Left colon (tissue), 2 donors: ENCODE results near the gene TRIP10. TPM values are rescaled to one million over a fixed set of nuclear protein-coding genes. Genes with fewer than 3 reads are reported as not detected.
"Not testable (repeated sequence)": the region's sequence is repeated elsewhere in the genome, so short reads cannot be mapped to it uniquely, and the experiment has no call there.

Experiments
- ATAC-seq: fragments of 200-7000 bp; cut with Tn5 transposase; one replicate; pipeline ENCODE4 v1.9.1; 2020; ENCODE audit warnings: mild to moderate bottlenecking, moderate library complexity
- DNase-seq, 2 donors: peaks; one replicate each; pipeline ENCODE4 v3.0.0-alpha.2; 2020
- intact Hi-C, 2 donors: fragments of 100-400 bp; cut with DNase I in 1 of 2; cut with micrococcal nuclease in 1 of 2; formaldehyde crosslinking; loops; one replicate each; pipeline versions ENCODE4 v1.11.2 to v1.14.0; 2022; cut with DNase I, micrococcal nuclease
- total RNA-seq, 2 donors: library from RNA; stranded (reverse); fragmentation: NEBNext Ultra II Directional; extraction: Animal tissue kit (Norgen Biotek cat#: 25700); gene quantifications; one replicate each; pipeline ENCODE4 v1.2.1, GENCODE V29; 2021
- donor health status: DM: no; HTN: no; CAD: no.
- donor health status: DM: yes; HTN: yes; CAD: no.

The TRIP10 gene
- total RNA-seq, 2 donors from 2014 or later, result 73.6 to 73.9 TPM

GRCh38 chr19:6753178-6754031, 13.9 kb downstream of the TRIP10 start:
- peak; percentile 79 for ATAC-seq
- DNase-seq, result peak; percentile 94 to 95
- intact Hi-C loops, result no loop called here

- intact Hi-C loops, result no loop called here
- DNase-seq (no peak), ATAC-seq (no peak)
These were observed 14.7 kb downstream of the TRIP10 start for GRCh38 chr19:6754136-6754535.

DNA sequence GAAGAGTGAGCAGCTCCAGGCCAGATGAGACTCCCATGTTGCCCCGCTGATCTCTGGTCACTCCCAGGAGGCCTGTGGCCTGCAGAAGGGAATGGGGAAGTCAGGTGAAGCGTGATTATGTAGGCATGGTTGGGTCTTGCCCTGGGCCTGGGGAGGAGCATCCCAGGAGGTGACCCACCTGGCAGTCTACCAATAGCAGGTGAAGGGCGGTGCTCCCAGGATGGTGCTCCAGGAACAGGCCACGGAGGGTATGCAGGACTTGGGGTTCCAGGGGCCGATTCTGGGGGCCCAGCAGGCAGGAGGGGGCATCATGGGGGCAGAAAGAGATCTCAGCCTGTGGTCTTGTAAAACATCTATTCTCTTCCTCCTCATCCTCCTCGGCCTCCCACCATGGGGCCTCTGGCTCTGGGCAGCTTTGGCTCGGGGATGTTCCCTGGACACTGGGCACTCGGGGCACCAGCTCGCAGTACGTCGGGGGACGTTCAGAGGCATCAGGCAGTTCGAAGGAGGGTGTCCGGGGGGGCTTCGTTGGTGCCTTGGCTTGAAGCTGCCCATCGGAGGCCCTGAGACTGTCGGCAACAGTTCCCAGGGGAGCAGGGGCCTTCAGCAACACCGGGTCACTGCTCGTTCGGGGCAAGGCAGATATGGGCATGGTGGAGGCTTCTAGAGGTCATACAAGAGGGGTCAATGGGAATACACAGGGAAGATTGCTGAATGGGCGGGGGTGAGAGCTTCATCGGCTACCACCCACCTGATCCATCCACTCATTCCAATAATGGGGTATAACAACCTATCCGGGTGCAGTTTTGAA, 15.4 kb downstream of the TRIP10 start:
- intact Hi-C loops, result no loop called here
- DNase-seq (no peak), ATAC-seq (no peak)

DNA sequence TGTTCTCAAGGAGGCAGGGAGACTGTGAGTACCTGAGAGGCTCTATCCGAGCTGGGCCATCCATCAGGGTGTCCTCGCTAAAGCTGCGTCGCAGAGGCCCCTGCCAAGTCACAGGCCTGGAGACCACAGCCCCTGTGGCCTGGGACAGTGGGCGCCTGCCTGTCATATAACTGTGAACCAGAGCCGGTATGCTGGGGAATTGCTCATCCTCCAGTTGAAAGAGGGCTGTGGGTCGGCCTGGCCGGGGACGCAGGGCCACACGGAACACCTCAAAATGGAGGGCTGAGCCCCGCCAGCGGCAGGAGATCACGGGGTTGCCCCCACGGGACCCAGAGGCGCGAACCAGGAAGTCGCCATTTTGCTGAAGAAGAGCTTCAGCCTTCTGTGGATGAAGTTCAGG, 21.1 kb downstream of the TRIP10 start:
- intact Hi-C loops, result no loop called here
- ATAC-seq, result no peak
- DNase-seq, result no peak

DNA sequence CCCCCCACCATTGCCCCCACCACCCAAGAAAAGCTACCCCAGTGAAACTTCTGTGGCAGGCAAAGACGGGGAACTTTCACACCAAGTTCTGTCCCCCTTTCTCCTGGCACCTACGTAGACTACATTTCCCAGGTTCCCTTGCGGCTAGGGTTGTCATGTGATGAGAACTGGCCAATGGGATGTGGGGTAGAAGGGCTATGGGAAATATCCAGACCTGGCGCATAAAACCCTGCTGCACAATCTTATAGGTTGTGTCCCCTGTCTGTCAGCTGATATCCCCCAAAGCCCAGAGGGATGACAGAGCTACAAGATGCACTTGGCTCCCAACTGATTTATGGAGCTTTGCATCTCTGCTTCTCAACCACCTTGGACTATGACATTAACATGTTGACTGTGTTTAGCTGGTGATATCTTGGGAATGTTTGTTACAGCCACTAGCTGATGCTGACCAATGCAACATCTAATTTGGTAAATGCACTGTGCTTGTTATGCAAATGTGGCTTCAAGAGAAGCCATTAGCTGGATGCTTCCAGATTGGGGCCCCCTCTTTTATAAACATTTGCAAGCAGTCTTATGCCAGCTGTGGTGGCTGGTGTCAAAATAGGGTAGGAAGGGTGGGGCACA, 21.7 kb downstream of the TRIP10 start:
- DNase-seq (no peak), ATAC-seq (no peak)
- intact Hi-C loops, result no loop called here

- DNase-seq, intact Hi-C loops: not testable (repeated sequence)
These were observed 22.8 kb downstream of the TRIP10 start for GRCh38 chr19:6762253-6762797.

GRCh38 chr19:6765738-6766356, 26.4 kb downstream of the TRIP10 start:
- peak; percentile 95 for DNase-seq
- intact Hi-C loops, result loop anchor here in 1 of 2 donors (2.0 kb wide), 1 partner anchor 97 kb away; no protein-coding TSS in a partner anchor
- peak; percentile 70 for ATAC-seq

More at GRCh38 chr19:6762253-6762797, 22.8 kb downstream of the TRIP10 start:
- not testable (repeated sequence) for ATAC-seq

- peak; percentile 9 for ATAC-seq
- DNase-seq, result no peak
These were observed 27.0 kb downstream of the TRIP10 start for GRCh38 chr19:6766357-6767080.

GRCh38 chr19:6767081-6767356, 27.5 kb downstream of the TRIP10 start:
- ATAC-seq, result peak; percentile 60
- intact Hi-C loops, result loop anchor here in 1 of 2 donors (2.0 kb wide), 1 partner anchor 96 kb away; no protein-coding TSS in a partner anchor
- DNase-seq, result no peak

More at GRCh38 chr19:6766357-6767080, 27.0 kb downstream of the TRIP10 start:
- intact Hi-C loops, result loop anchor here in 1 of 2 donors (2.0 kb wide), 1 partner anchor 96 kb away; no protein-coding TSS in a partner anchor

- DNase-seq (peak; percentile 96 to 97), ATAC-seq (peak; percentile 82)
- intact Hi-C loops, result loop anchor here in 1 of 2 donors (2.0 kb wide), 1 partner anchor 95 kb away; no protein-coding TSS in a partner anchor
These were observed 28.1 kb downstream of the TRIP10 start, which contains the start of gene SH2D3A for GRCh38 chr19:6767357-6768235. Gene SH2D3A, minus strand, starts transcription at chr19:6767435. Its CDS starts 3,687 bp downstream, at chr19:6763748.

DNA sequence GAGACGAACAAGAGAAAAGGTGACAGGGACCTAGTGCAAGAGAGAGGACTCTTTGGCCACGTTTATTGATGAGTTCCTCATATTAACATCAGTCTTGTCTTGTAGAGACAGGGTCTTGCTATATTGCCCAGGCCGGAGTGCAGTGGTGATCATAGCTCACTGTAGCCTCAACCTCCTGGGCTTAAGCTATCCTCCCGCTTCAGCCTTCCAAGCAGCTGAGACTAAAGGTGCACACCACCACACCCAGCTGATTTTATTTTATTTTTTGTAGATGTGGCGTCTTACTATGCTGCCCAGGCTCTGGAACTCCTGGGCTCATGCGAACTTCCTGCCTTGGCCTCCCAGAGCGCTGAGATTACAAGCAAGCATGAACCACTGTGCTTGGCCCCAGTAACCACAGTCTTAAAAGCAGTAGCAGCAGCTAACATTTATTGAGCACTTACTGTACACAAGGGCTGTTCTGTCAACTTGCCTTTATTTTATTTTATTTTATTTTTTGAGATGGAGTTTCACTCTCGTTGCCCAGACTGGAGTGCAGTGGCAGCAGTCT, 28.8 kb downstream of the TRIP10 start:
- peak in 1 of 2 donors; percentile 22 for DNase-seq
- ATAC-seq, result no peak
- intact Hi-C loops, result no loop called here

- DNase-seq, result no peak
These were observed 29.6 kb downstream of the TRIP10 start for GRCh38 chr19:6769006-6769619.

GRCh38 chr19:6771648-6772027, 32.2 kb downstream of the TRIP10 start:
- DNase-seq, intact Hi-C loops, ATAC-seq: not testable (repeated sequence)

More at GRCh38 chr19:6769006-6769619, 29.6 kb downstream of the TRIP10 start:
- intact Hi-C loops, result no loop called here
- ATAC-seq, result no peak

DNA sequence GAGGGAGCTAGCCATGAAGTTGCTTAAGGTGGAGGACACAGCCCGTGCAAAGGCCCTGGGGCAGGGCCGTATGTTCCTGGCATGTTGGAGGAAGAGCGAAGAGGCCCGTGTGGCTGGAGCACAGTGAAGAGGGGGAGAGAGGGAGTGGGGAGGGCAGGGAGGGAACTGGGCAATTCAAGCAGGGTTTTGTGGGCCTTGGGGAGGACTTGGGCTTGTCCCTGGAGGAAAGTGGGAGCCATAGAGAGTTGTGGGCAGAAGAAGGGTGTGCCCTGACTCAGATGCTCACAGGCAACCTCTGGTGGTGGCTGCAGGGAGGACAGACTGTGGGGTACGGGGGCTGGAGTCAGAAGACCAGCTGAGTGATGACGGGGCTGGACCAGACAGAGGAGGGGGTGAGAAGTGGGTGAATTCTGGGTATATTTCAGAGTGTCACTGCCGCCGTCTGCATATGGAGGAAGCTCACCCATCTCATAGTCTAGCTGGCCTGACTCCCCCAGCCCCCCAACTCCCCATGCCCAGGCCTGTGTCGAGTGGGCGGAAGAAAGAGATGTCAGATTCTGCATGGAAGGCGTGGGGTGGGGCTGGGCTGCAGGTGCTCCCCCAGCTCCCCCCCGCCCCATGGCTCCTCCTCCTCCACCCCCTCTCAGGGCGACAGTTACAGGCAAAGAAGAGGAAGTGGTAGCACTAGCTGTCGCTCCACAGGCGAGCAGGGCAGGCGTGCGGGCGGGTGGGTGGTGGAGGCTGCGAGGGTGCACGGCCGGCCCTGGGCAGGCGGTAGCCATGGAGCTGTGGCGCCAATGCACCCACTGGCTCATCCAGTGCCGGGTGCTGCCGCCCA, 32.8 kb downstream of the TRIP10 start, which contains the start of gene VAV1:
VAV1 (plus strand) TSS at position 681 of the 838 bp plus-strand sequence; CDS start at position 781, 100 bp downstream.
- DNase-seq, result peak; percentile 80 to 81
- peak; percentile 64 for ATAC-seq
- intact Hi-C loops, result no loop called here

GRCh38 chr19:6772866-6773322, 33.4 kb downstream of the TRIP10 start:
- ATAC-seq (no peak), DNase-seq (peak in 1 of 2 donors; percentile 25)
- intact Hi-C loops, result no loop called here
